Fibroblast of upper back skin (primary cell): ENCODE measurements around the gene MPP4.
A peak's percentile ranks its signal among the peaks of the same experiment; 100 is the strongest.

ENCODE experiments used
- DNase-seq: peaks from one replicate; pipeline ENCODE4 v3.0.0-alpha.2; 2013

Gene MPP4, protein sequence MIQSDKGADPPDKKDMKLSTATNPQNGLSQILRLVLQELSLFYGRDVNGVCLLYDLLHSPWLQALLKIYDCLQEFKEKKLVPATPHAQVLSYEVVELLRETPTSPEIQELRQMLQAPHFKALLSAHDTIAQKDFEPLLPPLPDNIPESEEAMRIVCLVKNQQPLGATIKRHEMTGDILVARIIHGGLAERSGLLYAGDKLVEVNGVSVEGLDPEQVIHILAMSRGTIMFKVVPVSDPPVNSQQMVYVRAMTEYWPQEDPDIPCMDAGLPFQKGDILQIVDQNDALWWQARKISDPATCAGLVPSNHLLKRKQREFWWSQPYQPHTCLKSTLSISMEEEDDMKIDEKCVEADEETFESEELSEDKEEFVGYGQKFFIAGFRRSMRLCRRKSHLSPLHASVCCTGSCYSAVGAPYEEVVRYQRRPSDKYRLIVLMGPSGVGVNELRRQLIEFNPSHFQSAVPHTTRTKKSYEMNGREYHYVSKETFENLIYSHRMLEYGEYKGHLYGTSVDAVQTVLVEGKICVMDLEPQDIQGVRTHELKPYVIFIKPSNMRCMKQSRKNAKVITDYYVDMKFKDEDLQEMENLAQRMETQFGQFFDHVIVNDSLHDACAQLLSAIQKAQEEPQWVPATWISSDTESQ

DNA sequence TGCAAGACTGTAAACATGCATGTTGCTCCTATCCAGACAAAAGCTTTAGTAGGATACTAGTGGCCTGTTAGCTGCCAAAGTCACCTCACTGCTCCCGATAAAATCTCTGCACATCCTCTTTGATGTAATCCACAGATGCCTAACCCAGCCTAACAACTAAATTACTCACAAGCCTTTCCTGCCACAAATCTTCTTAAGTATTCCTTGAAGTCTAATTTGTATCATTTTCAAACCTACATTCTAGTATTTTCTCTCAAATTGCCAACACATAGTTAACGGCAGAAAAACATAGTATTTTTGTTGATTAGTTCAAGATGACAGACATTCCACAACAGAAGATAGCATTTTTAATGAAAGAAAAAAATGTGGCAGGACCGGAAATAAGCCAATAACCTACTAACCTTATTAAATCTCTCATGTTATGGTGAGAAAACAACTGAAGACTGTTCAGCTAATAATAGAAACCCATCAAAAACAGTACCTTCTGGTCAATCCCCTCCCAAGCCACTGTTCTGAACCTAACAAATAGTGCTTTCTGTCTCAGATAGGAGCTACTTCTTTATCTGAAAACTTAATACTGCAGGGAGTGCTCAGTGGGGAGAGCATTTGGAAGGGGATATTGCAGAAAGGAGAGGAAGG is at the start of gene MPP4:
Gene MPP4, minus strand, starts transcription at position 57 of the 639 bp plus-strand sequence. CDS start 4,690 bp downstream, outside the sequence.
- peak; percentile 78 for DNase-seq

- DNase-seq = no peak
Observed at GRCh38 chr2:201746551-201746950, 48.1 kb upstream of the MPP4 start.

GRCh38 chr2:201735486-201735885 is 37.0 kb upstream of the MPP4 start:
- DNase-seq = no peak

- DNase-seq = no peak
Observed at GRCh38 chr2:201734111-201734510, 35.7 kb upstream of the MPP4 start.

GRCh38 chr2:201733544-201733943 is 35.1 kb upstream of the MPP4 start:
- DNase-seq = no peak

- no peak for DNase-seq
Observed at GRCh38 chr2:201730651-201731285, 32.3 kb upstream of the MPP4 start.

DNA sequence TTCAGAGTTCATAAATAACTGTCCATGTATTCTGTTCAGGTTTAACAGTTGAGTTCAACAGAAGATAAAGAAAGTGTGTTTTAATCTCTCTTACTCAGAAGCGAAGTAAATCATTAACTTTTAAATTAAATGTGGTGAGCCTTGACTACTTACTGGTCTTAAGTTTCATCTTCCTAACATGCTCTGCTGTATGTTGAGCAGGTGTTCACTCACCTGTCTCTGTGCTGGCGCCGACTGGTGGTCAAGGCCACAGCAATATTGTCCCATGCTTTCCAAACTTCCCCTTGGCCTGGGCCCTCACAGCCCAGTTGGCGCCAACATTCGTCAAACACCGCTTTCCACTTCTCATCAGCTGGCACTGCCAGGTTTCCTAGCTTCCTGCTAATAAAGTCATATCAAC is 17.0 kb upstream of the MPP4 start:
- DNase-seq = no peak

DNA sequence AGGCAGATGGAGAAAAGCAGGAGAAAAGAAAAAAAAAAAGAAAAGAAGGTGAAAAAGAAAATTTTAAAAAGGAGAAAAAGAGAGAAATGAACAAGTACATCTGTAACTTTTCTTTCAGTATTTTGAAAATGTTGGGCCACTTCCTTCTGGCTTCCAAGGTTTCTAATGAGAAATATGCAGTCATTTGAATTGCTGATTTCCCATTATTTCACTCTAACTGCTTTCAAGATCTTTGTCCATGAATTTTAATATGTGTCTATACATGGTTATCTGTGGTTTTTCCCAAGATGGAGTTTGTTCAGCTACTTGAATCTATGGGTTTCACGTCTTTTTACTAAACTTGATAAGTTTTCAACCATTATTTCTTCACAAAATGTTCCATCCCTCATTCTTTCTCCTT is 14.3 kb upstream of the MPP4 start:
- DNase-seq = no peak

GRCh38 chr2:201709747-201710146 is 11.3 kb upstream of the MPP4 start:
- DNase-seq = no peak

GRCh38 chr2:201709049-201709448 is 10.6 kb upstream of the MPP4 start:
- DNase-seq = no peak

DNA sequence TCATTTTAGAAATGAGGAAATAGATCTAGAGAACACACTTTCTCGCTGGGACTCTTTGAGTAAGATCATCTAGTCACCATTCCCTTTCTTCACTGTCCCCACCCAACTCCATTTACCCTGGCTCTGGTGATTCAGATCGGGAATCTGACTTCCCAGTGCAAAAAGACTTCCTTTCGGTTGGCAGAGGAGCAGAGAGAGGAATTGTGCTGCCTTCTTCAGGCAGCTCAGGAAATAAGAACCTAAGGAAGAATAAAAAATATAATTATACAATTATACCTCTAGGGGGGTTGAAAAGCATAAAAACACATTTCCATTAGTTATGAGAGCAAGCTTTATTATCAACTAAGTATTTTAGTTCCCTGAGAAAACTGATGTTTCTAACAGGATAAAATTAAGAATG is 9.3 kb upstream of the MPP4 start:
- DNase-seq = peak; percentile 71

- no peak for DNase-seq
Observed at GRCh38 chr2:201707142-201707541, 8.7 kb upstream of the MPP4 start.

DNA sequence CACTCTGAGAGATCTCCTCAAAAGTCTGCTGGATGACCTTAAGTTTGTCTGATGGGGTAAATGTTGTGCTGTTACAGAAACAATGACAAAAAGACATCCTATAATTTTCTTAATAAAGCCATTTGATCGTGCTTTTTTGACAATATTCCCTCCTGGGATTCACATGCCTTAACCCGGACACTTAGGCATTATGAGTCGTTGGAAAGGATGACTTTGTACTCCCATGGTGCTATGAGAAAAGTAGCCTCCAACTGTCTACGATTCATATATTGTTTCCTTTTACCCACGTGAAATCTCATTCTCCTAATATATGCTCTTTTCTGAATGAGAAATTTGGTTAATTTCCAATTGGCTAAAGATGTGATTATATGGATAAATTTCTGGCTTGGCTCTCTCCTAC is 6.1 kb upstream of the MPP4 start:
- no peak for DNase-seq

- DNase-seq = no peak
Observed at GRCh38 chr2:201701646-201702045, 3.2 kb upstream of the MPP4 start.

- DNase-seq = no peak
Observed at GRCh38 chr2:201699416-201699815, 972 bp upstream of the MPP4 start.

DNA sequence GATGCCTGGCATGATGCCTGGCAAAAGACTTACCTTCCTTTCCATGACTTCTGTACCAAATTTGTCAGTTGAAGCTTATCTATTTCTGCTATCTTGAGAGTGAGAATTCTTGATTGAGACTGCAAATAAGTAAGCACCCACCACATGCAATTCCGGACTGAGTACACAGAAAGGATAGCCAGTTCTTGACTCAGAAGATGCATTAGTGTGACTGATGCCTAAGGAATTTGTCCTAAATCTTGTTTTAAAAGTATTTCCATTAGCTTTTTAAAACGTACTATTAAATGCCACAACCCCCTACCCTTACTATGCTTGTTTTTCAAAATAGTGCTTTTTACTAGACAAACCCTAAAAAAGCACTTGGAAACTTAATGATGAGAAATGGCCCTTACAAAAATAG is 545 bp downstream of the MPP4 start:
- peak; percentile 88 for DNase-seq

- peak; percentile 98 for DNase-seq
Observed at GRCh38 chr2:201696151-201696659, 2.2 kb downstream of the MPP4 start.

GRCh38 chr2:201685156-201685555 is 13.3 kb downstream of the MPP4 start:
- no peak for DNase-seq

DNA sequence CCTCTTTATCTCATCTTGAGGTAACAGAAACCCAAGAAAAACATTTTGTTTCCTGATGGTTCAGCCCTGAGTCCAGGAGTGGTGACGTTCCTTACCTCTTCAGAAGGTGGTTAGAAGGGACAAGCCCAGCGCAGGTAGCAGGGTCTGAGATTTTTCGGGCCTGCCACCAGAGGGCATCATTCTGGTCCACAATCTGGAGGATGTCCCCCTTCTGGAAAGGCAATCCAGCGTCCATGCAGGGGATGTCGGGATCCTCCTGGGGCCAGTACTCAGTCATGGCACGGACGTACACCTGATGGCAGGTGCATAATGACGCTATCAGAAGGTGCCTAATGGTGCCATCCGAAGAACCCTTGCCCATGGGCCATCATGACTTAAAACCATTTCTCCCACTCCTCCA is 17.7 kb downstream of the MPP4 start:
- no peak for DNase-seq

GRCh38 chr2:201678401-201678800 is 20.0 kb downstream of the MPP4 start:
- no peak for DNase-seq

- no peak for DNase-seq
Observed at GRCh38 chr2:201675454-201675853, 23.0 kb downstream of the MPP4 start.

DNA sequence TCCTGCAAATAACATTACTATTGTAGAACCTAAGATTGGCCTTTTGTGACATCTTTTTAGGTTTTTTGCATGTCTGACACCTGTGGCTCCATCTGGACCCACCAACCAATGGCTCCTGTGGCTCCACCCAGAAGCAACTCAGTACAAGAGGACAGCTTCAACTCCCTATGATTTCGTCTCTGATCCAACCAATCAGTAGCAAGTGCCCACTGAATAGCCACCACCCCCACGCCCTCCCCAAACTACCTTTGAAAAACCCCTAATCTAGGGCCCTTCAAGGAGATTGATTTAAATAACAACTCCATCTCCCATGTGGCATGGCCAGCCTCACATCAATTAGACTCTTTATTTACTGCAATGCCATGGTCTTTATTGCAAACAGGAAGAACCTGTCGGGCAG is 23.6 kb downstream of the MPP4 start:
- DNase-seq = no peak

- no peak for DNase-seq
Observed at GRCh38 chr2:201674298-201674697, 24.1 kb downstream of the MPP4 start.
